ENCODE measurements around the gene TMEM141.

Gene TMEM141

DNA sequence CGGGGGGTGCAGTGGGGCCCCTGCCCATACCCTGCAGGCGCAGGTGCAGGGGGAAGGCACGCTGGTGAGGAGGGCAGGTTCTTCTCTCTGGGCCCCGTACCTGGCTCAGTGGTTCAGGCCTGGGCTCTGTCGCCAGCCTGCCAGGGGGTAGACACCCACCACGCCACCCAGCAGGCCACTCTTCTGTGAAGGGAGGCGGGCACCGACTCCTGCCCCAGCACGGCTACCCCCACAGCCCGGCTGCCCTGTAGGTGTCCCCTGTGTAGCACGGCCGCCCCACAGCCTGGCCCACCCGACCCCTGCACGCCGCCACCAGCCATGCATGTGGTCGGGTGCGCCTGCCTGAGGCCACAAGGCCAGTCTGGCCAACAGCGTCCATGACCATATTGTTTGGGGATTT is 44.5 kb upstream of the TMEM141 start:
- Histone ChIP-seq H3K27me3 (ENCODE audit: low read depth, low read length) (peaks cover 26% of the 10 kb centered on the region), H3K9me3 (ENCODE audit: insufficient read depth, low read length) (peaks cover 4% of the 10 kb centered on the region), H2AFZ (ENCODE audit: low read depth, low read length) (no peak overlapping the region), H3K79me2 (ENCODE audit: low read length) (no peaks in the 10 kb centered on the region), H3K9ac (ENCODE audit: low read length) (no peak overlapping the region), H3K4me2 (ENCODE audit: low read length) (no peak overlapping the region), H4K20me1 (ENCODE audit: insufficient read depth, low read length) (no peaks in the 10 kb centered on the region), H3K4me3 (ENCODE audit: low read length) (no peak overlapping the region), H3K4me1 (ENCODE audit: low read length) (no peaks in the 10 kb centered on the region), H3K36me3 (replicated peaks; ENCODE audit: low read depth, low read length) (no peaks in the 10 kb centered on the region), H3K27ac (ENCODE audit: low read length) (no peak overlapping the region)
- no peak for TF ChIP-seq EZH2phosphoT487 (IDR thresholded peaks at IDR 0.05; ENCODE audit: low read depth)
- no peak for TF ChIP-seq CTCF (IDR thresholded peaks at IDR 0.05; ENCODE audit: low read depth, low read length)

DNA sequence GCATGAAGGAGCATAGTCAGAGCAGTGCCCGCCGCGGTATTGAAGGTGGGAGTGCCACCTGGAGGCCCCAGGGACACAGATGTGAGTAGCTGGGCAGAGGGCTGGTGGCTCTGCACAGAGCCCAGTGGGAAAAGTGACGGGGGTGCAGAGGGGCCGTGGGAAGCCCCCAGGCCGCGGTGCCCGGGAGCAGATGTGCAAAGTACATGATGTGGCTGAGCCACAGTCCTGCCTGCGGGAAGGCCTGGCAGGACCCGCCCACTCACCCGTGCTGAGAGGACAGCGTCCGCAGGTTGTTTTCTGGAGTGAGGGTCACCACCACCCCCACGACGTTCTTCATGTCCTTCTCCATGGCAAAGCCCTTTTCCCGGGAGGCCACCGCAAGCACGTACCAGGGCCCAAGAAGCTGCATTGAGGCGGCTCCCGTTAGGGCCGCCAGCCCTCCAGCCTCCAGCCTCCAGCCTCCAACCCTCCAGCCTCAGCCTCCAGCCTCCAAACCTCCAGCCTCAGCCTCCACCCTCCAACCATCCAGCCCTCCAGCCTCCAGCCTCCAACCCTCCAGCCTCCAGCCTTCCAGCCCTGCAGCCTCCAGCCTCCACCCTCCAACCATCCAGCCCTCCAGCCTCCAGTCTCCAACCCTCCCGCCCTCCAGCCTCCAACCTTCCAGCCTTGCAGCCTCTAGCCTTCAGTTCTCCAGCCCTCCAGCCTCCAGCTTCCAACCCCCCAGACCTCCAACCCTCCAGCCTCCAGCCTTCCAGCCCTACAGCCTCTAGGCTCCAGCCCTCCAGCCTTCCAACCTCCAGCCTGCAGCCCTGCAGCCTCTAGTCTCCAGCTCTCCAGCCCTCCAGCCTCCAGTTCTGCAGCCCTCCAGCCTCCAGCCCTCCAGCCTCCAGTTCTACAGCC is 43.7 kb upstream of the TMEM141 start:
- H3K4me3 ChIP-seq (ENCODE audit: low read length): no peak overlapping the region
- H3K79me2 ChIP-seq (ENCODE audit: low read length): no peaks in the 10 kb centered on the region
- H3K9ac ChIP-seq (ENCODE audit: low read length): no peak overlapping the region
- H3K27ac ChIP-seq (ENCODE audit: low read length): no peak overlapping the region
- H4K20me1 ChIP-seq (ENCODE audit: insufficient read depth, low read length): no peaks in the 10 kb centered on the region
- TF ChIP-seq CTCF (IDR thresholded peaks at IDR 0.05; ENCODE audit: low read depth, low read length) (no peak), EZH2phosphoT487 (IDR thresholded peaks at IDR 0.05; ENCODE audit: low read depth) (no peak)
- peaks cover 12% of the 10 kb centered on the region for H3K9me3 ChIP-seq (ENCODE audit: insufficient read depth, low read length)
- no peaks in the 10 kb centered on the region for H3K4me1 ChIP-seq (ENCODE audit: low read length)
- H3K4me2 ChIP-seq (ENCODE audit: low read length): no peak overlapping the region
- H2AFZ ChIP-seq (ENCODE audit: low read depth, low read length): no peak overlapping the region
- H3K36me3 ChIP-seq (replicated peaks; ENCODE audit: low read depth, low read length): no peaks in the 10 kb centered on the region
- H3K27me3 ChIP-seq (ENCODE audit: low read depth, low read length): peaks cover 18% of the 10 kb centered on the region

DNA sequence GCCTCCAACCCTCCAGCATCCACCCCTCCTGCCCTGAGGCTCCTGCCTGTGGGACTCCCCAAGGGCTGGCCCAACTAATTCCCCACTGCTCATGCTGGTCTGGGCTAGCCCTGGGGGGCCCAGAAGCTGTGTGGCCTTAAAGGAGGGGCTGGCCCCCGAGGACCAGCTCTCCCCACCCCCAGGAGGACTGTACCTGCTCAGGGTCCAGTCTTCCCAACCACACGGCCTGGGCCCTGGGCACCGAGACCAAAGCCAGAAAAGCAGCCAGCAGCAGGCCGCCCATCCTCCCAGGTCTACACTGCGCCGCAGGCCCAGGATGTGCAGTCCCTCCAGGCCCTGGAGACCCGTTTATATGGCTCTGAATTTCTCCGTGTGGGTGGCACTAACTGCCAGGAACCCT is 42.9 kb upstream of the TMEM141 start, which contains the start of gene LCN6:
LCN6 (minus strand) TSS at position 325 of the 400 bp plus-strand sequence; CDS start at position 283, 42 bp downstream.
- peaks cover 10% of the 10 kb centered on the region for H3K27me3 ChIP-seq (ENCODE audit: low read depth, low read length)
- H3K4me2 ChIP-seq (ENCODE audit: low read length): no peak within 1 kb of the TSS
- no peaks in the 10 kb centered on the region for H3K4me1 ChIP-seq (ENCODE audit: low read length)
- peaks cover 16% of the 10 kb centered on the region for H3K9me3 ChIP-seq (ENCODE audit: insufficient read depth, low read length)
- no peak within 1 kb of the TSS for H2AFZ ChIP-seq (ENCODE audit: low read depth, low read length)
- H3K9ac ChIP-seq (ENCODE audit: low read length): no peak within 1 kb of the TSS
- TF ChIP-seq EZH2phosphoT487 (IDR thresholded peaks at IDR 0.05; ENCODE audit: low read depth): no peak
- H3K79me2 ChIP-seq (ENCODE audit: low read length): no peaks in the 10 kb centered on the region
- H3K36me3 ChIP-seq (replicated peaks; ENCODE audit: low read depth, low read length): no peaks in the 10 kb centered on the region
- no peaks in the 10 kb centered on the region for H4K20me1 ChIP-seq (ENCODE audit: insufficient read depth, low read length)
- no peak within 1 kb of the TSS for H3K4me3 ChIP-seq (ENCODE audit: low read length)
- no peak within 1 kb of the TSS for H3K27ac ChIP-seq (ENCODE audit: low read length)

DNA sequence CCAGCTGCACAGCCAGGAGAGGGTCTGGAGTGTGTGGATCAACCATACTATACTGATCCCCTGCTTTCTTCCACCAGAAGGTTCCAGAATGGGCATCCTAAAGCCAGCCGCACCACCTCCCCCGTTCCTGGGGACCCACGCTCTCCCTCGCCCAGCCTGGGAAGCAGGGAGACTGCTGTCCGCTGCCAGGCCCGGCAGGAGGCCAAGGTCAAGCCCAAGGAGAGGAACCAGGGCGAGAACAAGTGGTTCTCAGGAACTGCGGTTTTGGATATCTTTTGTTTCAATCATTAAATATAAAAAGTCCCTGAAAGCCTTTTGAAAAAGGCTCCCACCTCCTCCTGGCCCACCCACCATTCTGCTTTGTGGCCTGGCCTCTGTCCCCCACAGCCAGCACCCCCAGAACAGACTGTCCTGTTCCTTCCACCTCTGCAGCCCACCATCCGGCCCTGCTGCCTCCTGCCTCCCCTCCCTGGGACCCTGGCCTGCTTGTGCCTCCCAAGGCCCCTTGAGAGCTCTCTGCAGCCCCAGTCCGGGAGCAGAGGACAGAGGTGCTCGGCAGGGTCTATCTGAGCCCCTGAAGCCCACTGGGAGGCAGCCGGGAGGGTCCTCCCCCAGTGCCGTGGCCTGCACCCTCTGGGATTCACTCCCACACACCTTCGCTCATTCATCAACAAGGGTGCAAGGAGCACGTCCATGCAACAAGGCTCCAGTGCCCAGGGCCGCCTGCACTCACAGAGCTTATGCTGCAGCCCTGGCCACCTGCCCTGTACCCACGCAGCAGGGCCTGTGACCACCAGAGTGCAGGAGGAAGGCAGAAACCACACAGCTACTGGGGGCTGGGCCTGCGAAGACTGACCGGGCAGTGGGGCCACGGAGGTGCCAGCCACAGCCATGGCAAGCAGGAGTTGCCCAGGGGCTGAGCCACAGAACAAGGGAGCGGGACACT is 42.2 kb upstream of the TMEM141 start:
- Histone ChIP-seq H4K20me1 (ENCODE audit: insufficient read depth, low read length) (no peaks in the 10 kb centered on the region), H2AFZ (ENCODE audit: low read depth, low read length) (no peak overlapping the region), H3K27ac (ENCODE audit: low read length) (no peak overlapping the region), H3K4me1 (ENCODE audit: low read length) (no peaks in the 10 kb centered on the region), H3K4me3 (ENCODE audit: low read length) (no peak overlapping the region), H3K79me2 (ENCODE audit: low read length) (no peaks in the 10 kb centered on the region), H3K9me3 (ENCODE audit: insufficient read depth, low read length) (peaks cover 16% of the 10 kb centered on the region), H3K36me3 (replicated peaks; ENCODE audit: low read depth, low read length) (no peaks in the 10 kb centered on the region), H3K27me3 (ENCODE audit: low read depth, low read length) (peaks cover 9% of the 10 kb centered on the region), H3K9ac (ENCODE audit: low read length) (no peak overlapping the region), H3K4me2 (ENCODE audit: low read length) (no peak overlapping the region)
- TF ChIP-seq CTCF (IDR thresholded peaks at IDR 0.05; ENCODE audit: low read depth, low read length) (no peak), EZH2phosphoT487 (IDR thresholded peaks at IDR 0.05; ENCODE audit: low read depth) (no peak)

Measured in OCI-LY3 (cell line).